ENCODE data around the gene FAM20A.

DNA sequence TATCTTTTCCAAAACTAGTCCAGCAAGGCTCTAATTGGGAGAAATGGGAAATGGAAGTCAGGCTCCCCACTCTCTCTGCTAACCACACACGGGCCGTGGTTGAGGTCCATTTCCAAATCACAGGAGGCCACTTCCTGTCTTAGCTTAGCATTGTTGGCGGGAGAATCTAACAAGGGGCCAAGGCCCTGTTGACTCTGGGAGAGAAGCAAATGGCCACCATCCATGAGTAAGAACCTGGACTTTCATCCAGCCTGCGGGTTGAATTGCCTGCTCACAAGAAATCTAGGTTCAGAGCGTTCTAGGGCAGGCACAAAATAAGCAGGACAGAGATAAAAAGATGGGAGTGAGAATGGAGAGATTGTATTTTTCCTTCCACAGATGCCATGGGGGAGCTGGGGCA lies 5.7 kb downstream of the FAM20A start:
- TF ChIP-seq, protein P1, sequence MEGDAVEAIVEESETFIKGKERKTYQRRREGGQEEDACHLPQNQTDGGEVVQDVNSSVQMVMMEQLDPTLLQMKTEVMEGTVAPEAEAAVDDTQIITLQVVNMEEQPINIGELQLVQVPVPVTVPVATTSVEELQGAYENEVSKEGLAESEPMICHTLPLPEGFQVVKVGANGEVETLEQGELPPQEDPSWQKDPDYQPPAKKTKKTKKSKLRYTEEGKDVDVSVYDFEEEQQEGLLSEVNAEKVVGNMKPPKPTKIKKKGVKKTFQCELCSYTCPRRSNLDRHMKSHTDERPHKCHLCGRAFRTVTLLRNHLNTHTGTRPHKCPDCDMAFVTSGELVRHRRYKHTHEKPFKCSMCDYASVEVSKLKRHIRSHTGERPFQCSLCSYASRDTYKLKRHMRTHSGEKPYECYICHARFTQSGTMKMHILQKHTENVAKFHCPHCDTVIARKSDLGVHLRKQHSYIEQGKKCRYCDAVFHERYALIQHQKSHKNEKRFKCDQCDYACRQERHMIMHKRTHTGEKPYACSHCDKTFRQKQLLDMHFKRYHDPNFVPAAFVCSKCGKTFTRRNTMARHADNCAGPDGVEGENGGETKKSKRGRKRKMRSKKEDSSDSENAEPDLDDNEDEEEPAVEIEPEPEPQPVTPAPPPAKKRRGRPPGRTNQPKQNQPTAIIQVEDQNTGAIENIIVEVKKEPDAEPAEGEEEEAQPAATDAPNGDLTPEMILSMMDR (IDR thresholded peaks at IDR 0.05), result no peak
- TF ChIP-seq EZH2 (IDR thresholded peaks at IDR 0.05; ENCODE audit: borderline replicate concordance, insufficient read depth, low read depth, low read length, poor library complexity, severe bottlenecking), result no peak

All from B cell (primary cell).